Inferior parietal cortex (tissue), 1 donor: Measurements from ENCODE around the gene RHOBTB3.

ENCODE experiments used
- DNase-seq: peaks from one replicate; pipeline ENCODE4 v3.0.0-alpha.2; 2016; ENCODE audit errors: extremely low spot score

Gene RHOBTB3

GRCh38 chr5:95731571-95732554 is 727 bp downstream of the RHOBTB3 start:
- DNase-seq, result no peak

GRCh38 chr5:95733107-95733665 is 2.0 kb downstream of the RHOBTB3 start:
- DNase-seq, result no peak

GRCh38 chr5:95734187-95734586 is 3.1 kb downstream of the RHOBTB3 start:
- DNase-seq, result no peak

- DNase-seq, result no peak
These were observed 3.8 kb downstream of the RHOBTB3 start for GRCh38 chr5:95734906-95735305.

- no peak for DNase-seq
These were observed 4.3 kb downstream of the RHOBTB3 start for GRCh38 chr5:95735406-95735805.

GRCh38 chr5:95738072-95738471 is 6.9 kb downstream of the RHOBTB3 start:
- no peak for DNase-seq

GRCh38 chr5:95738834-95739233 is 7.7 kb downstream of the RHOBTB3 start:
- no peak for DNase-seq

- DNase-seq, result no peak
These were observed 8.7 kb downstream of the RHOBTB3 start for GRCh38 chr5:95739857-95740256.

GRCh38 chr5:95741458-95741857 is 10.3 kb downstream of the RHOBTB3 start:
- DNase-seq, result no peak

GRCh38 chr5:95743232-95743631 is 12.1 kb downstream of the RHOBTB3 start:
- DNase-seq, result no peak

- DNase-seq, result no peak
These were observed 12.7 kb downstream of the RHOBTB3 start for GRCh38 chr5:95743877-95744276.

- DNase-seq, result no peak
These were observed 15.1 kb downstream of the RHOBTB3 start for GRCh38 chr5:95746194-95746593.

GRCh38 chr5:95746722-95747679 is 15.9 kb downstream of the RHOBTB3 start:
- DNase-seq, result no peak

- no peak for DNase-seq
These were observed 17.0 kb downstream of the RHOBTB3 start for GRCh38 chr5:95748133-95748532.

GRCh38 chr5:95754545-95754944 is 23.4 kb downstream of the RHOBTB3 start:
- no peak for DNase-seq

GRCh38 chr5:95759005-95759404 is 27.9 kb downstream of the RHOBTB3 start:
- no peak for DNase-seq

- no peak for DNase-seq
These were observed 28.5 kb downstream of the RHOBTB3 start for GRCh38 chr5:95759634-95760033.

- DNase-seq, result no peak
These were observed 29.4 kb downstream of the RHOBTB3 start for GRCh38 chr5:95760273-95761191.

- DNase-seq, result no peak
These were observed 30.9 kb downstream of the RHOBTB3 start for GRCh38 chr5:95761771-95762651.

- DNase-seq, result no peak
These were observed 31.5 kb downstream of the RHOBTB3 start for GRCh38 chr5:95762652-95763041.
